ENCODE data around the gene HS6ST3.

- TF ChIP-seq EP300 (IDR thresholded peaks at IDR 0.05; ENCODE audit: borderline replicate concordance) (no peak), MAX (IDR thresholded peaks at IDR 0.05) (no peak), EGR1 (IDR thresholded peaks at IDR 0.05) (no peak), REST (IDR thresholded peaks at IDR 0.05; ENCODE audit: low read depth) (no peak), TEAD4 (IDR thresholded peaks at IDR 0.05) (no peak), RAD21 (IDR thresholded peaks at IDR 0.05; ENCODE audit: low read depth) (no peak), NFIC (IDR thresholded peaks at IDR 0.05) (no peak), CEBPB (IDR thresholded peaks at IDR 0.05) (no peak), TAF1 (IDR thresholded peaks at IDR 0.05; ENCODE audit: low read depth) (no peak), YY1 (IDR thresholded peaks at IDR 0.05; ENCODE audit: low read depth) (no peak), USF1 (IDR thresholded peaks at IDR 0.05) (no peak)
These were observed 402.9 kb downstream of the HS6ST3 start for GRCh38 chr13:96492766-96493165.
